ENCODE measurements around the gene SLC8A2.
"Not testable (repeated sequence)": the region's sequence is repeated elsewhere in the genome, so short reads cannot be mapped to it uniquely, and the experiment has no call there.

Gene SLC8A2

DNA sequence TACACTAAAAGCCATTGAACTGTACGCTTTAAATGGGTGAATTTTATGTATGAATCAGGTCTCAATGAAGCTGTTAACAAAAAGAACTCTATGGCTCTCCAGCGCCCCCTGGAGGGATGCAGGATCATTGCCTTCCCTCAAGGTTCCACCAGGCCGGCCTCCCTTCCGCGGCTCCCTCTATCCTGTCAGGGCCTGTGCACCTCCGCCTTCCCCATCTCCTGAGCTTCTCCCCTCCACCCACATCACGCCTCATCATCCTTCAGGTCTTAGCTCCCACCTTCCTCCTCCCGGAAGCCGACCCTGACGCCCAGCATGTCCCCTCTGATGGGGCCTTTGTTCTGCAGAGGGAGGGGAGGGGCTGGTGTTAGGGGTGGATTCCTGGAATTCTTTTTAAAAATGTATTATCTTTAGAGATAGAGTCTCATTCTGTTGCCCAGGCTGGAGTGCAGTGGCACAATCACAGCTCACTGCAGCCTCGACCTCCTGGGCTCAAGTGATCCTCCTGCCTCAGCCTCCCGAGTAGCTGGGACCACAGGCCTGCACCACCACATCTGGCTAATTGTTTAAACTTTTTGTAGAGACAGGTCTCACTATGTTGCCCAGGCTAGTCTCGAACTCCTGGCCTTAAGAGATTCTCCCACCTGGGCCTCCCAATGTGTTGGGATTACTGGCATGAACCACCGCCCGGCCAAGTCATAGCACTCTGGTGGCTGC, 80.0 kb downstream of the SLC8A2 start:
- no peak overlapping the region for H3K27ac ChIP-seq
- no peak for TF ChIP-seq ZFX (IDR thresholded peaks at IDR 0.05; ENCODE audit: borderline replicate concordance)
- TF ChIP-seq, protein P1, sequence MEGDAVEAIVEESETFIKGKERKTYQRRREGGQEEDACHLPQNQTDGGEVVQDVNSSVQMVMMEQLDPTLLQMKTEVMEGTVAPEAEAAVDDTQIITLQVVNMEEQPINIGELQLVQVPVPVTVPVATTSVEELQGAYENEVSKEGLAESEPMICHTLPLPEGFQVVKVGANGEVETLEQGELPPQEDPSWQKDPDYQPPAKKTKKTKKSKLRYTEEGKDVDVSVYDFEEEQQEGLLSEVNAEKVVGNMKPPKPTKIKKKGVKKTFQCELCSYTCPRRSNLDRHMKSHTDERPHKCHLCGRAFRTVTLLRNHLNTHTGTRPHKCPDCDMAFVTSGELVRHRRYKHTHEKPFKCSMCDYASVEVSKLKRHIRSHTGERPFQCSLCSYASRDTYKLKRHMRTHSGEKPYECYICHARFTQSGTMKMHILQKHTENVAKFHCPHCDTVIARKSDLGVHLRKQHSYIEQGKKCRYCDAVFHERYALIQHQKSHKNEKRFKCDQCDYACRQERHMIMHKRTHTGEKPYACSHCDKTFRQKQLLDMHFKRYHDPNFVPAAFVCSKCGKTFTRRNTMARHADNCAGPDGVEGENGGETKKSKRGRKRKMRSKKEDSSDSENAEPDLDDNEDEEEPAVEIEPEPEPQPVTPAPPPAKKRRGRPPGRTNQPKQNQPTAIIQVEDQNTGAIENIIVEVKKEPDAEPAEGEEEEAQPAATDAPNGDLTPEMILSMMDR (IDR thresholded peaks at IDR 0.05), result peak; percentile 92

DNA sequence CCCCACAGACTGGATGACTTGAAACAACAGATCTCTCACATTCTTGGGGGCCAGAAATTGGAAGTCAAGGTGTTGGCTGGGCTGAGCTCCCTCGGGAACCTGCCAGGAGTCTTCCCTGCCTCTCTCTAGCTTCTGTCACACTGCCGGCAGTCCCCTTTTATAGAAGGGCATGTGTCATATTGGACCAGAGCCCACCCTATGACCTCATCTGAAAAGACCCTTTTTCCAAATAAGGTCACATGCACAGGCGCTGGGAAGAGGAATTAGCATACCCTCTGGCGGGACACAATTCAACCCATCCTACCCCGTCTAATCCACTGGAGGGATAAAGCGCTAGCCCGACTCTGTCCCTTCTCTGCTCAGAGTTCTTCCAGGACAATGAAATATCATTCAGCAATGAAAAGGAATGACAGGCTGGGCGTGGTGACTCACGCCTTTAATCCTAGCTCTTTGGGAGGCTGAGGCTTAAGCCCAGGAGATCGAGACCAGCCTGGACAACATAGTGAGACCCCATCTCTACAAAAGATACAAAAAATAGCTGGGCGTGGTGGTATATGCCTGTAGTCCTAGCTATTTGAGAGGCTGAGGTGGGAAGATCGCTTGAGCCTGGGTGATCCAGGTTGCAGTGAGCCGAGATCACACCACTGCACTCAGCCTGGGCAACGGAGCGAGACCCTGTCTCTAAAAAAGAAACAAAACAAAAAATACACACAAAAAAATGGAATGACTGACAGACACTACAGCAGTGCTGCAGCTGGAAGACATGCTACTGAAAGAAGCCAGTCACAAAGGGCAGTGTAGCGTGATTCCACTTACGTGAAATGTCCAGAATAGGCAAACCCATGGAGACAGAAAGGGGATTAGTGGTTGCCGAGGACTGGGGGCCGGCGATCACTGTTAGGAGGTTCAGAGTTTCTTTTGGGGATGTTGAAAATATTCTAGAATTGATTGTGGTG, 80.9 kb downstream of the SLC8A2 start:
- no peak overlapping the region for H3K27ac ChIP-seq
- TF ChIP-seq, protein P1 (IDR thresholded peaks at IDR 0.05), result no peak
- TF ChIP-seq ZFX (IDR thresholded peaks at IDR 0.05; ENCODE audit: borderline replicate concordance), result no peak

DNA sequence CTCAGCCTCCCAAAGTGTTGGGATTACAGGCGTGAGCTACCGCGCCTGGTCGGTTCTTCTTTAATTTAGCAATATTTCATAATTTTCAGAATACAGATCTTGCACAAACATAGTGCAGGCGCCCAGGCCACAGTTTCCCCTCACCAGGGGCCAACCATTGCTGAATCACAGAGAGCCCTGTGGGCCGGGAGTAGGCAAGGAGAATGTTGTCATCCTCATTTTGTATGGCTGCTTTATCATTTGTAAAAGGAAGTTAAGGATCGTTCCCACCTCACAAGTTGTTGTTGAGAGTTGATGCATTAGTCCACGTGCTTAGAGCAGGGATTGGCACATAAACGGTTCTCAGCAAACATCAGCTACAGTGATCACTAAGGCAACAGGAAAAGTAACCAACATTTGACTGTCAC, 82.5 kb downstream of the SLC8A2 start:
- no peak overlapping the region for H3K27ac ChIP-seq
- no peak for TF ChIP-seq ZFX (IDR thresholded peaks at IDR 0.05; ENCODE audit: borderline replicate concordance)
- TF ChIP-seq, protein P1 (IDR thresholded peaks at IDR 0.05), result no peak

DNA sequence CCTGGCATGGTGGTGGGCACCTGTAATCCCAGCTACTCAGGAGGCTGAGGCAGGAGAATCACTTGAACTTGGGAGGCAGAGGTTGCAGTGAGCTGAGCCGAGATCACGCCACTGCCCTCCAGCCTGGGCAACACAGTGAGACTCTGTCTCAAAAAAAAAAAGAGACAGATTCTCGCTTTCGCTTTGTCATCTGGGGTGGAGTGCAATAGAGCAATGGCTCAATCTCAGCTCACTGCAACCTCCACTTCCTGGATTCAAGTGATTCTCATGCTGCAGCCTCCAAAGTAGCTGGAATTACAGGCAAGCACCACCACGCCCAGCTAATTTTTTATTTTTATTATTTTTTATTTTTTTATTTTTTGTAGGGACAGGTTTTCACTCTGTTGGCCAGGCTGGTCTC, 83.0 kb downstream of the SLC8A2 start:
- not testable (repeated sequence) for H3K27ac ChIP-seq

DNA sequence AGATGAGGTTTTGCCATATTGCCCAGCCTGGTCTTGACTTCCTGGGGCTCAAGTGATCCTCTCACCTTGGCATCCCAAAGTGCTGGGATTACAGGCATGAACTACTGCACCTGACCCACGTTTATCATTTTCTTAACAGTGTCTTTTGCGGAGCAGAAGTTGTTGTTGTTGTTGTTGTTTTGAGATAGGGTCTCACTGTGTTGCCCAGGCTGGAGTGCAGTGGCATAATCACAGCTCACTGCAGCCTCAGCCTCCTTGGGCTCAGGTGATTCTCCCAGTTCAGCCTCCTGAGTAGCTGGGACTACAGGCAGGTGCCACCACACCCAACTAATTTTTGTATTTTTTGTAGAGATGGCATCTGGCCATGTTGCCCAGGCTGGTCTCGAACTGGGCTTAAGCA, 84.1 kb downstream of the SLC8A2 start:
- H3K27ac ChIP-seq, result not testable (repeated sequence)

DNA sequence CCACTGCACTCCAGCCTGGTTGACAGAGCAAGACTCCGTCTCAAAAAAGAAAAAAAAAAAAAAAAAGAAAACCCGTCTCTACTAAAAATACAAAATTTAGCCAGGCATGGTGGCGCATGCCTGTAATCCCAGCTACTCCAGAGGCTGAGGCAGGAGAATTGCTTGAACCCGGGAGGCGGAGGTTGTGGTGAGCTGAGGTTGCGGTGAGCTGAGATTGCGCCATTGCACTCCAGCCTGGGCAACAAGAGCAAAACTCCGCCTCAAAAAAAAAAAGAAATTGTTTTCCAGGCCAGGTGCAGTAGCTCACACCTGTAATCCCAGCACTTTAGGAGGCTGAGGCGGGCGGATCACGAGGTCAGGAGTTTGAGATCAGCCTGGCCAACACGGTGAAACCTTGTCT, 85.1 kb downstream of the SLC8A2 start:
- H3K27ac ChIP-seq, result not testable (repeated sequence)

DNA sequence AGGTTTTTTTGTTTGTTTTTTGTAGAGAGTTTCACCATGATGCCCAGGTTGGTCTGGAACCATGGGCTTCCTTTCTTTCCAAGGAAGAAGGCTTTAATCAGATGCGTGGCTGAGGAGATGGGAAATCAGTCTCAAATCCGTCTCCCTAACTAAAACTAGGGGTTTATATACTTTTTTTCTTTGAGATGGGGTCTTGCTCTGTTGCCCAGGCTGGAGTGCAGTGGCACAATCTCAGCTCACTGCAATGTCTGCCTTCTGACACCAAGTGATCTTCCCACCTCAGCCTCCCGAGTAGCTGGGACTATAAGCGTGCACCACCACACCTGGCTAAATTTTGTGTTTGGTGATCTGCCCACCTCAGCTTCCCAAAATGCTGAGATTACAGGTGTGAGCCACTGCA, 87.2 kb downstream of the SLC8A2 start:
- not testable (repeated sequence) for H3K27ac ChIP-seq

DNA sequence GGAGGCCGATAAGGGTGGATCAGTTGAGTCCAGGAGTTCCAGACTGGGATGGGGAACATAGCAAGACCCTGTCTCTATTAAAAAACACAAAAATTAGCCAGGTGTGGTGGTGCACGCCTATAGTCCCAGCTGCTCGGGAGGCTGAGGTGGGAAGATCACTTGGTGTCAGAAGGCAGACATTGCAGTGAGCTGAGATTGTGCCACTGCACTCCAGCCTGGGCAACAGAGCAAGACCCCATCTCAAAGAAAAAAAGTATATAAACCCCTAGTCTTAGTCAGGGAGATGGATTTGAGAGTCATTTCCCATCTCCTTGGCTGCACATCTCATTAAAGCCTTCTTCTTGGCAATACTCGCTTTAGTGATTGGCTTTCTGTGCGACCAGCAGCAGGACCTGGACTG, 87.8 kb downstream of the SLC8A2 start:
- not testable (repeated sequence) for H3K27ac ChIP-seq

DNA sequence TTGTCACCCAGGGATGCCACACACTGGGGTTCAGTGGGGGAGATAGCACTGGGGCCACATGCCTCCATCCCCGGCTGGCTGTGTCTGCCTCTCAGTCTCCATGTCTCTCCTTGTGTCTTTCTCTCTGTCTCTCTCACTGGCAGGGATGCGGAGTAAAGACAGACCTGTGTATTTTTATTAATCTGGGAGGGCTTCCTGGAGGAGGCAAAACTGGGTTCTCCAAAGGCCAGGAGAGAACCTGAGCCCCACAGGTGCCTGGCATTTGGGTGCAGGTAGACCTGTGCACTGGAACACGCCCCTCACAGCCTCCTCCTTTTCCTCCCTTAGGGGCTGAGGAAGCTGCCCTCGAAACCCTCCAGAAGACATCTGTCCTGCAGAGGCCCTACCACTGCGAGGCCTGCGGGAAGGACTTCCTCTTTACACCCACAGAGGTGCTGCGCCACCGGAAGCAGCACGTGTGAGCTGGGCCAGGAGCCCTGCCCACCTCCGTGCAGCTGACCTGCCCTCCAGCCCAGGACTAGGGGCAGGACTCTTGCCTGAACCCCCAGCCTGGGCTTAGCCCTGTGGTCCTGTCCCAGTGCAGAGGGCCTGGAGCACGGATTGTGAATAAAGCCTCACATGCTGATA, 89.9 kb downstream of the SLC8A2 start:
- TF ChIP-seq, protein P1 (IDR thresholded peaks at IDR 0.05), result no peak
- no peak for TF ChIP-seq ZFX (IDR thresholded peaks at IDR 0.05; ENCODE audit: borderline replicate concordance)
- H3K27ac ChIP-seq, result no peak overlapping the region

DNA sequence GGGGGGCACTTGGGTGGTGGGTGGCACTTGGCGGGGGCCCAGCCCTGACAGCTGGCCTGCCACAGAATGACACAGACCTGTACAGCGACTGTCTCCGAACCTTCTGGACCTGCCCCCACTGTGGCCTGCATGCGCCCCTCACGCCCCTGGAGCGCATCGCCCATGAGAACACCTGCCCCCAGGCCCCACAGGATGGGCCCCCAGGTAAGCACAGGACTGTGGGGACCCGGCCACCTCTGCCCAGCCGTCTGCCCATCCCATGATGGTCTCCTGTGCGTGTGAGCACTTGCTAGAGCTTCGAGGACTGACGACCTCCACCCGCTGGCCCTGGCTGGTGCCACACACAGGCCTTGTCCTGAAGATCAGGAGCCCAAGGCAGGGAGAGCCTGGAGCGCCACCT, 90.6 kb downstream of the SLC8A2 start:
- no peak overlapping the region for H3K27ac ChIP-seq
- TF ChIP-seq, protein P1 (IDR thresholded peaks at IDR 0.05), result no peak
- no peak for TF ChIP-seq ZFX (IDR thresholded peaks at IDR 0.05; ENCODE audit: borderline replicate concordance)

All from 22Rv1 (cell line).